PC-3 (cell line): ENCODE measurements around the gene HOXB2. TPM values are rescaled to one million over a fixed set of nuclear protein-coding genes. Genes with fewer than 3 reads are reported as not detected.

Experiments
- ATAC-seq: fragments of 200-7000 bp; cut with Tn5 transposase; 2 replicates; pipeline ENCODE4 v1.9.1; 2020; ENCODE audit warnings: mild to moderate bottlenecking, moderate library complexity
- BruUV-seq: library from RNA; stranded (reverse); fragments of 400-500 nt; replicated peaks from 2 replicates; lab custom pipeline; 2021; lab: Mats Ljungman, UMichigan
- CTCF ChIA-PET: fragments of 300-600 bp; sonication (Branson Sonifier 250); formaldehyde crosslinking; loops from one replicate; lab custom pipeline; 2022; ENCODE audit warnings: antibody characterized with exemption; lab: Charles Lee
- POLR2A ChIA-PET: fragments of 300-600 bp; sonication (Branson Sonifier 250); formaldehyde crosslinking; loops from one replicate; lab custom pipeline; 2022; ENCODE audit warnings: antibody characterized with exemption; ENCODE audit not compliant: unreplicated experiment; lab: Charles Lee
- DNase-seq: peaks from one replicate; pipeline ENCODE4 v3.0.0-alpha.2; 2015
- H2AFZ ChIP-seq: fragments of 300-600 bp; sonication (generic); 2 replicates; pipeline ENCODE4 v1.6.0; 2016; ENCODE audit warnings: antibody characterized with exemption, low read length
- H3F3A ChIP-seq: fragments of 300-600 bp; sonication (generic); one replicate; pipeline ENCODE4 v1.6.0; 2017; ENCODE audit warnings: antibody characterized with exemption, low read length, control low read depth, mild to moderate bottlenecking; ENCODE audit not compliant: unreplicated experiment
- H3K27ac ChIP-seq: fragments of 300-600 bp; sonication (generic); 2 replicates; pipeline ENCODE4 v1.5.1; 2016; ENCODE audit warnings: mild to moderate bottlenecking, low read length
- H3K27me3 ChIP-seq: fragments of 300-600 bp; sonication (generic); 2 replicates; pipeline ENCODE4 v1.6.1; 2016; ENCODE audit warnings: low read length, mixed read lengths
- H3K36me3 ChIP-seq: fragments of 300-600 bp; sonication (generic); 2 replicates; pipeline ENCODE4 v1.6.1; 2016; ENCODE audit warnings: low read depth, mixed run types, low read length, mixed read lengths
- H3K4me1 ChIP-seq: fragments of 300-600 bp; sonication (generic); 2 replicates; pipeline ENCODE4 v1.5.1; 2016; ENCODE audit warnings: low read length; ENCODE audit not compliant: insufficient read depth
- H3K4me2 ChIP-seq: fragments of 300-600 bp; sonication (generic); 2 replicates; pipeline ENCODE4 v1.6.0; 2016; ENCODE audit warnings: low read length
- H3K4me3 ChIP-seq: fragments of 300-600 bp; sonication (generic); 2 replicates; pipeline ENCODE4 v1.5.1; 2016; ENCODE audit warnings: mild to moderate bottlenecking, low read length, mixed read lengths
- H3K79me2 ChIP-seq: fragments of 300-600 bp; sonication (generic); 2 replicates; pipeline ENCODE4 v1.6.1; 2017; ENCODE audit warnings: low read length, mixed read lengths
- H3K9ac ChIP-seq: fragments of 300-600 bp; sonication (generic); 2 replicates; pipeline ENCODE4 v1.6.0; 2016; ENCODE audit warnings: mild to moderate bottlenecking, low read length
- H3K9me2 ChIP-seq: fragments of 300-600 bp; sonication (generic); replicated peaks from 2 replicates; pipeline ENCODE4 v1.6.1; 2016; ENCODE audit warnings: mixed run types, low read length, mixed read lengths
- H3K9me3 ChIP-seq: fragments of 300-600 bp; sonication (generic); 2 replicates; pipeline ENCODE4 v1.6.1; 2016; ENCODE audit warnings: low read length, mixed read lengths
- H4K20me1 ChIP-seq: fragments of 300-600 bp; sonication (generic); 2 replicates; pipeline ENCODE4 v1.6.1; 2016; ENCODE audit warnings: low read length, mixed read lengths
- EZH2 ChIP-seq: fragments of 300-600 bp; sonication (generic); IDR thresholded peaks from one replicate; pipeline ENCODE4 v1.6.1; 2017; ENCODE audit warnings: antibody characterized with exemption, mild to moderate bottlenecking, low read length; ENCODE audit not compliant: unreplicated experiment
- EZH2phosphoT487 ChIP-seq: fragments of 300-600 bp; sonication (generic); IDR thresholded peaks from 2 replicates; pipeline ENCODE4 v1.6.1; 2018; ENCODE audit warnings: mild to moderate bottlenecking, antibody characterized with exemption, low read length, borderline replicate concordance
- intact Hi-C: fragments of 100-400 bp; cut with micrococcal nuclease; formaldehyde crosslinking; loops from 2 replicates; pipeline ENCODE4 v1.9.0; 2023
- total RNA-seq: library from RNA; depleted of rRNA; stranded (reverse); fragments of >200 nt; gene quantifications from 2 replicates; pipeline ENCODE4 v1.2.3, GENCODE V29; 2014
- TF ChIP-seq, protein P1 (sequence below): fragments of 300-600 bp; sonication (generic); conservative IDR thresholded peaks from 2 replicates; pipeline ENCODE4 v1.5.1; 2017; ENCODE audit warnings: antibody characterized with exemption, low read depth, mild to moderate bottlenecking, low read length

The HOXB2 gene
- total RNA-seq, 1 experiment from 2014 or later = 1.1 TPM

DNA sequence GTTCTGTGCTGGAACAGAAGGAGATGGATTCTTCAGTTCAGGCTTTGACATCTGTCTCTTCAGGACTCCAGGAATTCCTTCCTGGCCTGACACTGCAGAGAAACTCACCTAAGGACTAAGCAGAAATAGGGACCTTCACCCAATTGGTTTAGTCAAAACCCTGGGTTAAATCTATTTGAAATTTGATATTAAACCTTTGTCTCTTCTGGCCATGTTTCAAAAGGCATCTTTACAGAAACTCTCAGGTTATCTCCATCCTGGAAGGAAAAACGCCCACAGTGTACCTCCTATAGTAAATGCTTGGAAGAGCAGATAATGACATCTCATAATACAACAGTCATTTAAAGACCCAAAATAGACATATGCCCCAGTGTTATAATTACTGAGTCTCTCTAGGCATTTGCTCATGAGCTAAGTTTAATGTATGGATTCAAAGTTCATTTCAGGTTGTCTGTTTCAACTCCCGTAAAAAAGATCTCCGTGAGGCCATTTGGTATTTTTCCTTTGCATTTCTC is 38.9 kb upstream of the HOXB2 start:
- no TSS peak for BruUV-seq
- H3K4me1 ChIP-seq = peaks cover 22% of the 10 kb centered on the region
- no peaks in the 10 kb centered on the region for H3K9me2 ChIP-seq
- DNase-seq (no peak), ATAC-seq (no peak)
- H3K79me2 ChIP-seq = 0 out of 2 replicates have a peak, but pooled peaks cover 6% of the 10 kb centered on the region
- H3K36me3 ChIP-seq = no peaks in the 10 kb centered on the region
- no peak overlapping the region for H3K9ac ChIP-seq
- no peak overlapping the region for H3K27ac ChIP-seq
- CTCF ChIA-PET = no interaction called here
- no peaks in the 10 kb centered on the region for H3K27me3 ChIP-seq
- TF ChIP-seq EZH2phosphoT487 (no peak), EZH2 (no peak)
- TF ChIP-seq, protein P1, sequence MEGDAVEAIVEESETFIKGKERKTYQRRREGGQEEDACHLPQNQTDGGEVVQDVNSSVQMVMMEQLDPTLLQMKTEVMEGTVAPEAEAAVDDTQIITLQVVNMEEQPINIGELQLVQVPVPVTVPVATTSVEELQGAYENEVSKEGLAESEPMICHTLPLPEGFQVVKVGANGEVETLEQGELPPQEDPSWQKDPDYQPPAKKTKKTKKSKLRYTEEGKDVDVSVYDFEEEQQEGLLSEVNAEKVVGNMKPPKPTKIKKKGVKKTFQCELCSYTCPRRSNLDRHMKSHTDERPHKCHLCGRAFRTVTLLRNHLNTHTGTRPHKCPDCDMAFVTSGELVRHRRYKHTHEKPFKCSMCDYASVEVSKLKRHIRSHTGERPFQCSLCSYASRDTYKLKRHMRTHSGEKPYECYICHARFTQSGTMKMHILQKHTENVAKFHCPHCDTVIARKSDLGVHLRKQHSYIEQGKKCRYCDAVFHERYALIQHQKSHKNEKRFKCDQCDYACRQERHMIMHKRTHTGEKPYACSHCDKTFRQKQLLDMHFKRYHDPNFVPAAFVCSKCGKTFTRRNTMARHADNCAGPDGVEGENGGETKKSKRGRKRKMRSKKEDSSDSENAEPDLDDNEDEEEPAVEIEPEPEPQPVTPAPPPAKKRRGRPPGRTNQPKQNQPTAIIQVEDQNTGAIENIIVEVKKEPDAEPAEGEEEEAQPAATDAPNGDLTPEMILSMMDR = no peak
- no peaks in the 10 kb centered on the region for H3F3A ChIP-seq
- H3K4me2 ChIP-seq = peak overlapping the region; percentile 97; the same call in 1 of the 2 replicates
- no peak overlapping the region for H2AFZ ChIP-seq
- no peaks in the 10 kb centered on the region for H3K9me3 ChIP-seq
- intact Hi-C loops = no loop called here
- H3K4me3 ChIP-seq = no peak overlapping the region
- H4K20me1 ChIP-seq = no peaks in the 10 kb centered on the region
- POLR2A ChIA-PET = no interaction called here

DNA sequence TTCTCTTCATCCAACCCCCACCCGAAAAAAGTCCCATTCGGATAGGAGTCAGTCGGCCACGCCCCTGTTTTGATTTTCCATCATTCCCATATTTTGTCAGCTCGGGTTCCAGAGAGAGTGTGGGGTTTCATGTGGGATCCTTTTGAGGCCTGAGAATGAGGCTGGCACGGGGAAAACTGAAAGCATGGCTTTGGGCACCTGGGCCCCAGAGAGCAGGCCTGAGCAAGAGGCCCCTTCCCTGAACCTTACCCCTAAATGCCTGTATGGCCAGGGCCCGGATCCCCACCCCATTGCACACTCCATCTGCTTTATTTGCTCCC is 37.8 kb upstream of the HOXB2 start:
- H3K9me2 ChIP-seq = no peaks in the 10 kb centered on the region
- POLR2A ChIA-PET = no interaction called here
- H3F3A ChIP-seq = no peaks in the 10 kb centered on the region
- no peaks in the 10 kb centered on the region for H3K9me3 ChIP-seq
- no peaks in the 10 kb centered on the region for H3K36me3 ChIP-seq
- CTCF ChIA-PET = interaction anchor here (0.6 kb wide), 1 partner anchor 85 kb away, joined by 3 read pairs; no protein-coding TSS in a partner anchor
- H3K27ac ChIP-seq = no peak overlapping the region
- BruUV-seq = no TSS peak
- TF ChIP-seq, protein P1 = no peak
- no peak for TF ChIP-seq EZH2phosphoT487
- TF ChIP-seq EZH2 = no peak
- H3K27me3 ChIP-seq = no peaks in the 10 kb centered on the region
- H2AFZ ChIP-seq = no peak overlapping the region
- H3K79me2 ChIP-seq = 0 out of 2 replicates have a peak, but pooled peaks cover 6% of the 10 kb centered on the region
- H3K9ac ChIP-seq = no peak overlapping the region
- H4K20me1 ChIP-seq = no peaks in the 10 kb centered on the region
- DNase-seq (no peak), ATAC-seq (no peak)
- no peak overlapping the region for H3K4me3 ChIP-seq
- peaks cover 20% of the 10 kb centered on the region for H3K4me1 ChIP-seq
- no peak overlapping the region for H3K4me2 ChIP-seq
- intact Hi-C loops = no loop called here

DNA sequence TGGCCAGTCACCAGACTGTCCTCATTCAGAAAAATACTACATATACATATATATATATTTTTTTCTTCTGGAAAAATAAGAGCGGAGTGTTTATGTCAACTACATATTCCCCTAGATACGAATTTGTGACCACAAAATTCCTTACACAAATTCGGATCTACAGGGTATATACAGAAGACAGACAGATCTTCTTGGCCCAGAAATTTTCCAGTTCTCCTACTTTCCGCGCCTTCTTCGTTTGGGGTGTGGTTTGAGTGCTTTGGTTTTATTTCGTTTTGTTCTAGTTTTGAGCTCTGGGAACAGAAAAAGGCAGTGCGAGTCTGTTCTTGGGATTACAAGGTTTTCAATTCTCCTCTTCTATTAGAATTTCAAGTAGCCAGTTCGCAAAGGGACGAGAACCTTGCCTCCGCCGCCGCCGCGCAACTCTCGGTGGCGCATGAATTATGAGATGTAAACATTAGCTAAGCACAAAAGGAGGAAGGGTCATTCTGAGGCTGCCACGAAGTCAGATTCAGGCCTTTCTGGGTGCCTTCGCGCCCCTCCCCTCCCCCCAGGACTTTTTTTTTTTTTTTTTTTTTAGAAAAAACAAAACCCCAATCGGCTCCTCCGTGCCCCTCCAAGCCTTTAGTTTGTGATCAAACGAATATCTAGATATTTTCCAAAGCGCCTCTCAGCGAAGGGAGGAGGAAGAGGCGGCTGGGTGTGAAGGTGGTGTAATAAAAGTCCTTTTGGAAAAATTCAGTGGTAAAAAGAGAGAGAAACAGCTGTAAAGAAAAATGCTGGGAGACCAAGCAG is 35.0 kb upstream of the HOXB2 start:
- peaks cover 25% of the 10 kb centered on the region for H3K4me1 ChIP-seq
- H3F3A ChIP-seq = no peaks in the 10 kb centered on the region
- no peaks in the 10 kb centered on the region for H4K20me1 ChIP-seq
- H3K27me3 ChIP-seq = no peaks in the 10 kb centered on the region
- intact Hi-C loops = no loop called here
- H3K9me3 ChIP-seq = no peaks in the 10 kb centered on the region
- H3K27ac ChIP-seq = no peak overlapping the region
- CTCF ChIA-PET = no interaction called here
- no TSS peak for BruUV-seq
- ATAC-seq (no peak), DNase-seq (no peak)
- no peak overlapping the region for H3K4me2 ChIP-seq
- POLR2A ChIA-PET = no interaction called here
- H3K79me2 ChIP-seq = 0 out of 2 replicates have a peak, but pooled peaks cover 6% of the 10 kb centered on the region
- H3K36me3 ChIP-seq = no peaks in the 10 kb centered on the region
- no peaks in the 10 kb centered on the region for H3K9me2 ChIP-seq
- H3K9ac ChIP-seq = no peak overlapping the region
- no peak overlapping the region for H2AFZ ChIP-seq
- TF ChIP-seq, protein P1 = no peak
- TF ChIP-seq EZH2 = no peak
- no peak for TF ChIP-seq EZH2phosphoT487
- no peak overlapping the region for H3K4me3 ChIP-seq
